ENCODE data around the gene HDGF. TPM values are rescaled to one million over a fixed set of nuclear protein-coding genes. Genes with fewer than 3 reads are reported as not detected.

The HDGF gene
- total and polyA plus RNA-seq, 2 of the 8 experiments (the other 6 are each of a cell fraction or from before 2014, with no cell fraction given) = 145 to 391 TPM

GRCh38 chr1:156706657-156707416, 44.6 kb downstream of the HDGF start:
- Histone ChIP-seq H3K4me2 (ENCODE audit: insufficient read depth in 1 of 2, low read depth in 2 of 2, low read length in 2 of 2) (peak overlapping the region; percentile 77 to 94), H3K14ac (ENCODE audit: insufficient read length) (no peak overlapping the region), H3K4me3 (ENCODE audit: extremely low read depth in 1 of 4, insufficient read depth in 2 of 4, low read depth in 3 of 4, low read length in 4 of 4) (peak overlapping the region; percentile 50 to 80 (median 70)), H3K23me2 (ENCODE audit: low read depth, low read length) (peaks cover 31% of the 10 kb centered on the region; the same call in 1 of the 2 replicates), H3K79me1 (ENCODE audit: low read depth, low read length) (no peaks in the 10 kb centered on the region), H3K79me2 (ENCODE audit: control insufficient read depth in 1 of 2, insufficient read depth in 2 of 2, low read length in 2 of 2) (peaks cover 7 to 24% of the 10 kb centered on the region in 2 experiments; a peak in 2 of 4 replicates), H2BK12ac (ENCODE audit: low read depth, low read length) (peak overlapping the region; percentile 96; the same call in 1 of the 2 replicates), H3K9me3 (ENCODE audit: insufficient read depth in 2 of 2, low read depth in 1 of 2, low read length in 1 of 2) (no peaks in the 10 kb centered on the region), H3K9ac (replicated peaks in 1 of 4; ENCODE audit: extremely low read depth in 1 of 4, low read depth in 3 of 4, low read length in 3 of 4) (peak overlapping the region in 3 of 4 experiments; percentile 26 to 60 (median 59); a peak in 5 of 7 replicates), H3K23ac (ENCODE audit: insufficient read length) (no peak overlapping the region), H2BK15ac (ENCODE audit: low read length) (peak overlapping the region; percentile 81; the same call in 1 of the 2 replicates), H3K18ac (ENCODE audit: extremely low read depth, low read length) (peak overlapping the region; percentile 86), H2AK5ac (ENCODE audit: low read depth, low read length) (peak overlapping the region; percentile 45; the same call in 1 of the 2 replicates), H3K36me3 (ENCODE audit: control insufficient read depth in 2 of 4, insufficient read depth in 4 of 4, low read length in 3 of 4) (peaks cover 0 to 3% (median 0%) of the 10 kb centered on the region in 4 experiments; a peak in 1 of 8 replicates), H4K20me1 (replicated peaks in 1 of 2; ENCODE audit: control insufficient read depth in 1 of 2, insufficient read depth in 2 of 2, low read length in 2 of 2) (peaks cover 4 to 10% of the 10 kb centered on the region in 2 experiments), H2BK5ac (ENCODE audit: low read depth, low read length) (peak overlapping the region; percentile 99), H4K8ac (ENCODE audit: extremely low read depth, insufficient read depth, low read length) (peak overlapping the region; percentile 85), H4K5ac (ENCODE audit: insufficient read length, low read depth, low read length) (peak overlapping the region; percentile 95), H3K4ac (replicated peaks; ENCODE audit: insufficient read length, low read depth, low read length) (peak overlapping the region; percentile 97), H3K27me3 (replicated peaks in 1 of 4; ENCODE audit: control insufficient read depth in 3 of 4, extremely low read depth in 1 of 4, insufficient read depth in 3 of 4, low read length in 3 of 4) (peaks cover 0 to 19% (median 8%) of the 10 kb centered on the region in 4 experiments; a peak in 4 of 7 replicates), H4K91ac (replicated peaks; ENCODE audit: insufficient read length, low read length) (peak overlapping the region; percentile 99), H2AFZ (ENCODE audit: low read length) (no peak overlapping the region), H3K56ac (replicated peaks; ENCODE audit: insufficient read length, low read depth, low read length) (peak overlapping the region; percentile 55), H3K27ac (ENCODE audit: low read depth, low read length) (peak overlapping the region; percentile 79), H3K4me1 (replicated peaks in 1 of 4; ENCODE audit: control insufficient read depth in 3 of 4, insufficient read depth in 4 of 4, low read length in 3 of 4) (peaks cover 30 to 64% (median 48%) of the 10 kb centered on the region in 4 experiments), H2BK120ac (replicated peaks; ENCODE audit: low read depth, low read length) (peak overlapping the region; percentile 45), H2BK20ac (ENCODE audit: low read length) (peak overlapping the region; percentile 95)
- 2% methylated on average over 29 of the region's 29 CpGs; no CpG with 5 or more reads in 1 of the 2 experiments for WGBS, 2 experiments (ENCODE audit: extremely low coverage in 1 of 2, insufficient coverage in 1 of 2, insufficient read length in 1 of 2, insufficient replicate concordance in 2 of 2, low coverage in 1 of 2, low lambda C conversion rate in 2 of 2, missing lambda C conversion rate in 1 of 2)
- POLR2A ChIA-PET (ENCODE audit: partially characterized antibody) = interaction anchor here (0.6 to 16.9 kb wide), 22 partner anchors 9 to 848 kb away, joined by 3 to 530 read pairs (median 6); partner anchors contain the start of genes HDGF, ISG20L2, METTL25B and MRPL24
- peak in 1 of 2 experiments; percentile 58 for DNase-seq (ENCODE audit: low read depth in 1 of 2, low spot score in 2 of 2)
- CTCF ChIA-PET (ENCODE audit: partially characterized antibody) = interaction anchor here (0.5 to 66.0 kb wide), 16 partner anchors 2 to 184 kb away, joined by 3 to 4284 read pairs (median 8); partner anchors contain the start of genes BCAN, CRABP2, HDGF and INSRR
- no peak for FAIRE-seq
- no peak for TF ChIP-seq POLR2A (IDR thresholded peaks at IDR 0.05; ENCODE audit: control extremely low read depth in 1 of 2, low read depth in 2 of 2, low read length in 2 of 2)
- TF ChIP-seq ATF2 (IDR thresholded peaks at IDR 0.05; ENCODE audit: low read length) = no peak
- 0 out of 4 replicates have a peak, but pooled peaks of 1 of the 2 experiments have one; percentile 35 for TF ChIP-seq HDAC2 (IDR thresholded peaks at IDR 0.05; ENCODE audit: borderline replicate concordance in 1 of 2, low read depth in 2 of 2, low read length in 2 of 2)
- no peak for TF ChIP-seq ATF3 (IDR thresholded peaks at IDR 0.05; ENCODE audit: insufficient read depth, low read depth, low read length)
- TF ChIP-seq RBBP5 (IDR thresholded peaks at IDR 0.05; ENCODE audit: borderline replicate concordance, low read depth, low read length) = peak; percentile 54; the same call in 1 of the 2 replicates
- TF ChIP-seq, protein P1, sequence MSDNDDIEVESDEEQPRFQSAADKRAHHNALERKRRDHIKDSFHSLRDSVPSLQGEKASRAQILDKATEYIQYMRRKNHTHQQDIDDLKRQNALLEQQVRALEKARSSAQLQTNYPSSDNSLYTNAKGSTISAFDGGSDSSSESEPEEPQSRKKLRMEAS (IDR thresholded peaks at IDR 0.05) = peak; percentile 86
- no peak for TF ChIP-seq KDM4A (IDR thresholded peaks at IDR 0.05; ENCODE audit: low read depth, low read length, severe bottlenecking)

Measured in H1 (cell line).